Kasumi-1 (cell line): Measurements from ENCODE around the gene EIF5AL1.
"Not testable (repeated sequence)": the region's sequence is repeated elsewhere in the genome, so short reads cannot be mapped to it uniquely, and the experiment has no call there.

Experiments used
- DNase-seq, 2 experiments: peaks; one replicate each; lab custom pipeline; 2025; lab: John Stamatoyannopoulos, UW

The EIF5AL1 gene

GRCh38 chr10:79511891-79512583, at the start of gene EIF5AL1:
Gene EIF5AL1, plus strand, starts transcription at chr10:79512533. Its CDS starts 117 bp downstream, at chr10:79512650.
- not testable (repeated sequence) for DNase-seq

GRCh38 chr10:79463578-79464496, 48.5 kb upstream of the EIF5AL1 start:
- no peak for DNase-seq

GRCh38 chr10:79465341-79465740, 47.0 kb upstream of the EIF5AL1 start:
- no peak for DNase-seq

- no peak for DNase-seq
Measured at GRCh38 chr10:79468015-79468560, 44.2 kb upstream of the EIF5AL1 start.

- no peak for DNase-seq
Measured at GRCh38 chr10:79468841-79469585, 43.3 kb upstream of the EIF5AL1 start.

- no peak for DNase-seq
Measured at GRCh38 chr10:79470096-79470495, 42.2 kb upstream of the EIF5AL1 start.

GRCh38 chr10:79471776-79472175, 40.6 kb upstream of the EIF5AL1 start:
- no peak for DNase-seq

GRCh38 chr10:79472449-79472848, 39.9 kb upstream of the EIF5AL1 start:
- no peak for DNase-seq

- peak; percentile 34 for DNase-seq
Measured at GRCh38 chr10:79472951-79473350, 39.4 kb upstream of the EIF5AL1 start.

- DNase-seq: peak; percentile 88 to 90
Measured at GRCh38 chr10:79473496-79474095, 38.7 kb upstream of the EIF5AL1 start.

GRCh38 chr10:79475119-79475653, 37.1 kb upstream of the EIF5AL1 start:
- DNase-seq: no peak

GRCh38 chr10:79475877-79476276, 36.5 kb upstream of the EIF5AL1 start:
- no peak for DNase-seq

GRCh38 chr10:79476645-79477044, 35.7 kb upstream of the EIF5AL1 start:
- DNase-seq: no peak

- no peak for DNase-seq
Measured at GRCh38 chr10:79477456-79477855, 34.9 kb upstream of the EIF5AL1 start.

GRCh38 chr10:79479283-79479909, 32.9 kb upstream of the EIF5AL1 start:
- no peak for DNase-seq

- no peak for DNase-seq
Measured at GRCh38 chr10:79482304-79482703, 30.0 kb upstream of the EIF5AL1 start.

GRCh38 chr10:79482741-79483140, 29.6 kb upstream of the EIF5AL1 start:
- no peak for DNase-seq

GRCh38 chr10:79483299-79483698, 29.0 kb upstream of the EIF5AL1 start:
- no peak for DNase-seq

GRCh38 chr10:79483948-79484347, 28.4 kb upstream of the EIF5AL1 start:
- DNase-seq: no peak

GRCh38 chr10:79484476-79484875, 27.9 kb upstream of the EIF5AL1 start:
- DNase-seq: no peak
